Activated CD8-positive, alpha-beta memory T cell treated with anti-CD3 and anti-CD28 coated beads for 1 hour (primary cell): ENCODE measurements around the gene RNF169.
A peak's percentile ranks its signal among the peaks of the same experiment; 100 is the strongest.
"Not testable (repeated sequence)": the region's sequence is repeated elsewhere in the genome, so short reads cannot be mapped to it uniquely, and the experiment has no call there.

Experiments used
- DNase-seq, 2 donors: peaks; one replicate each; pipeline ENCODE4 v3.0.0-alpha.2; 2020; ENCODE audit warnings: low read depth in 1 of 2; ENCODE audit errors: extremely low read depth in 1 of 2

RNF169 gene

GRCh38 chr11:74726547-74727182, 22.0 kb upstream of the RNF169 start:
- peak in 1 of 2 donors; percentile 27 for DNase-seq

DNA sequence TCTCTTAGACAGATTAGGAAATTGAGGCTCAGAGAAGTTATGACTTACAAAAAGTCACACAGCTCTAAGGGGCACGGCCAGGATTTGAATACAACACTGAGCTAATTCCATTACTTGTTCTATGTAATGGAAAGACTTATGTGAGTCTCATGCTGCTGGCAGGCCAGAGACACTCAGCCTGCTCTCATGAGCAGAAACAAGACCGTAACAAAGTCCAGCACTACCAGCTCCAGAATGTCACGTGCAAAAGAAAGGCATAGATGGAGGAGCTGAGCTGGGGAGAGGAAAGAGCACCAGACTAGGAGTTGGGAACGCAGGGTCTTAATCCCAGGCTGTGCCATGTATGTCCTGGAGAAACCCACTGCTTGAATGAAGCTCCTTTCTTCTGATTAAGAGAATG, 19.3 kb upstream of the RNF169 start:
- no peak for DNase-seq

DNA sequence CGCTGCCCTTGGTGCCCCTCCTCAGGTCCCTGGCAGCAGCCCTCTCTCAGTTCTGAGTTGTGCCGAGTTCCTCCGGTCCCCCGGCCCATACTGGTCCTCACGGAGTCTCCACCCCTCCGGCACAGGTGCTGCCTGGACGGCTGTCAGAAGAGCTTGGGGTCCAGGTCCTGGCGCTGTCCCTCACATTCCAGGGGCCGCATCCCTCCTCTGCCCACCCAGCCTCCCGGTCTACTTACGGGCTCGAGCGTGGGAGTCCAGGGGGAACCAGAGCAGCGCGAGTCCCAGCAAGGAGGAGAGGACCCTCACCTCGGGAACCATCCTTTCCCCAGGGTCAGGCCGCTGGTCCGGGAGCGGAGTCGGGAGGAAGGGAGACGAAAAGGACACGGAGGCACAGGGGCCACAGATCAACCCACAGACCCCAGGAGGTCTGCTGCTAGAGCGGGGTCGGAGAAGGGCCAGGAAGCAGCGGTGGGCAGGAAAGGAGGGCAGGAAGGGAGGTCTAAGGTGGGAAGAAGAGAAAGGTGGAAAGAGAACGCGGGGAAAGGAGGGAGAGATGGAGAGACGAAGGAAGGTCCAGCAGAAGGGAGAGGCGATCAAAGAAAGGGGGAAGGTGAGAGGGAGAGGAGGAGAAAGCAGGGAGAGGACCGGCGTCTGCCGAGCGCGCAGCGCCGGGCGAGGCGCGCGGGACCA, 17.9 kb upstream of the RNF169 start:
- no peak for DNase-seq

- no peak for DNase-seq
Measured at GRCh38 chr11:74731301-74732094, 17.2 kb upstream of the RNF169 start, which contains the start of gene CHRDL2. Gene CHRDL2, minus strand, starts transcription at chr11:74731426. Its CDS starts 538 bp downstream, at chr11:74730888.

- DNase-seq: no peak
Measured at GRCh38 chr11:74734559-74734925, 14.1 kb upstream of the RNF169 start.

GRCh38 chr11:74735365-74735928, 13.2 kb upstream of the RNF169 start:
- DNase-seq: no peak

DNA sequence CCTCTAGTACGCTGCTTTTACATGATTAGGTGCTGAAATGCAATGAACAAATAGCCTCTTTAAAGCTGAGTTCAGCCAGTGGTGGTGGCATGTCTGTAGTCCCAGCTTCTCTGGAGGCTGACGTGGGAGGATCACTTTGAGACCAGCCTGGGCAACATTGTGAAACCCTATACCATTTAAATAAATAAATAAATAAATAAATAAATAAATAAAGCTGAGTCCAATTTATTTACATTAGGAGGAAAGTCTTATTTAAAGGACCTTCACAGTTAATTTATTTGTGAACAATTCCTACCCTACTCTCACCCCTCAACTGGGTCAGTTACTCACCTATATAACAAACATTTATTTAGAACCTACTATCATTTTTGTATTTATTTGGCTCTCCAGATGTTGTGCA, 12.6 kb upstream of the RNF169 start:
- DNase-seq: no peak

DNA sequence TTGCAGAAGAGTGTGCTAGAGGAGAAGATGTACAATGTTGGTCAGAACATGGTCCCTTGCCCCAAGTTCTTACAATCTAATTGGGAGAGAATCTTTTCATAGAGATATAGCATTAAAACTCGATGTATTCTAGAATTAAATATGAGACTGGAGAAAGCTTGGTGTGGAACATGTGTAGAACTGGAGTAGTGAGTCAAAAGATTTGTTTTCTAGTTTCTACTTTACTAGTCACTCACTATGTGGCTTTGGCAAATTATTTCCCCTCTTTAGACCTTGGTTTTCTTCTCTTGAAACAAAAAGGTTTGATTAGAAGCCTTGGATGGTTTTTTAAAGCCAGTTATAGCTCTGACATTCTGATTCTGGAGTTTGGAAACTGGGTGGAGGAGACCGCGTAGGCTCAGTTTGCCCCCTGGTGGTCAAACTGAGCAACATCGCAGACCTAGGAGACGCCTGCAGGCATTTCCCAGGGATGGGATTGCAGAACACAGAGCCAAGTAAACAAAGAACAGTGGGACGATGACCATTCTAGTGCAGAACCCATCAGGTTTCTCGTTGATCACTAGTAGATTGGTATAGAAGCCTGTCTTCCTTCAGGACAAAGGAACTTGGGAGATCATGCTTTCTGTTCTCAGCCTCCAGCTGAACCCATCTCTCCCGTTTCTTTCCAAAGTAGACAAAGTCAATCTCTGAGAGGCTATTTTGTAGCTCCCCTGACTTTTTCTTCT, 8.9 kb upstream of the RNF169 start:
- DNase-seq: peak in 1 of 2 donors; percentile 19

DNA sequence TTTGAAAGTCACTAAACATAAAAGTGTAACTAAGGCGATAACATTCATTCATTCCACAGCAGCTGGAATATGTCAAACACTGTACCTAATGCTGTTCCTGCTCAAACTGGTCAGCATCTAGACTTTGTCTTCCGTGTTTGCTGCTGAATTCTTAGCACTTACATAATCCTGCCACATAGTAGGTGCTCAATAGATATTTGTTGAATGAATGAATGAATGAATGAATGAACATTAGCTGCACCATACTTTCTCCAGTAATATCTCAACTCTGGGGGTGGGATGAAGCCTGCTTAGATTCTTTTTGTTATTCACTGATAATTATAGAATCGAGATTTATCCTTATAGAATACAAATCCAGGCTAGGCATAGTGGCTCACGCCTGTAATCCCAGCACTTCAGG, 6.6 kb upstream of the RNF169 start:
- DNase-seq: no peak

GRCh38 chr11:74743640-74744039, 5.0 kb upstream of the RNF169 start:
- no peak for DNase-seq

DNA sequence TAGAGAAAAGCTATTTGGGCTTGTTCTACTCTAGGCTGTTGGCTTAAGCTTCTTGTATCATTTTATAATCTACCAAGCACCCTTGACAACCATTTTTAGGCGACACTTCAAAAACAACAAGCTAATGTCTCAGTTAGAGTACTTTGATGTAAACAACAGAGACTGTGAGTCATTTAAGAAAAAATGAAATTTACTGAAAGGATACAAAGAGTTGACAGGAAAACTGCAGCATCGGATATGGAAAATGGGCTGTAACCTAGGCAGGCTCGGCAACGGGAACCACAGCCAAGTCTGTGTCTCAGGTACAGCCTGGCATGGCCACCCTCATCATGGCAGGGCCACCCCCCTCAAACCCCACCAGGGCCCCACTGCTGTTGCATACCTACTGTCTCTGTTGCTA, 4.4 kb upstream of the RNF169 start:
- DNase-seq: no peak

DNA sequence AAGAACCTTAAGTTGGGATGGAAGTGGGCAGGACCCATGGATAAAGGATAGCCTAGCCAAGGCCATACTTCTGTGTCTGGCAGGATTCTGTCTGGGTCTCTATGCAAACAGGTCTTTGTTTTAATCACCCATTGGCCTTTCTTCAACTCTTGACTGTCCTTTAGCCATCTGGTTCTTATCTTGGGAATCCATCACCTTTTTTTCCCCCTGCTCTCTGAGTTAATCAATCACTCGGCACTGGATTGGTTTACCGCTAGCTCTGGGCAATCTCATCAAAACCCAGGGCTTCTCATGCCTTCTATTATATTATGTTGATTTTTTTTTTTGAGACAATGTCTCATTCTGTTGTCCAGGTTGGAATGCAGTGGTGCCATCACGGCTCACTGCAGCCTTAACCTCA, 1.8 kb upstream of the RNF169 start:
- DNase-seq: no peak

- peak in 1 of 2 donors; percentile 33 for DNase-seq
Measured at GRCh38 chr11:74749127-74749964, 697 bp downstream of the RNF169 start.

GRCh38 chr11:74749965-74750296, 1.3 kb downstream of the RNF169 start:
- DNase-seq: no peak

GRCh38 chr11:74750598-74750997, 1.9 kb downstream of the RNF169 start:
- not testable (repeated sequence) for DNase-seq

GRCh38 chr11:74751303-74751702, 2.7 kb downstream of the RNF169 start:
- no peak for DNase-seq

DNA sequence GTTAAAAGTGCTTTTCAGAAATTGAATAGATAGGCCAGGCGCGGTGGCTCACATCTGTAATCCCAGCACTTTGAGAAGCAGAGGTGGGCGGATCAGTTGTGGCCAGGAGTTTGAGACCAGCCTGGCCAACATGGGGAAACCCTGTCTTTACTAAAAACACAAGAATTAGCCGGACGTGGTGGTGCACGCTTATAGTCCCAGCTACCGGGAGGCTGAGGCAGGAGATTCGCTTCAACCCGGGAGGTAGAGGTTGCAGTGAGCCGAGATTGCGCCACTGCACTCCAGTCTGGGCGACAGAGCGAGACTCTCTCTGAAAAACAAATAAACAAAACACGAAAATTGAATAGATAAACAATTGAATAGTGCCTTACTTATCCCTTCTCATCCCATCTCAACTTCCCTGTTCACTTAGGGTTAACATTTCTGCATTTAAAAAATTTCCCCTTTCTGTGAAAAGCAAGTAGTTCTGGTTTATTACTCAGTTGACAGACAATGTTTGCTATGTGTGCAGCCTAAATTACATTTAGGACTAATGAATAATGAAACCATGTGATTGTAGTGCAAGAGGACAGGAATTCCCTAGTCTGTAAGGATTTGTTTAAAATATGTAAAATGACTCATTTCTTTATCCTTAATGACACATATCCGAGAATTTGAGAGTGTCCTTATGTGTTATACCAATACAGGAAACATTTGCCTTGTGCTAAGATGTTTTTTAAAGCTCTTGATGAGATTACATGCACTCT, 6.0 kb downstream of the RNF169 start:
- no peak for DNase-seq

GRCh38 chr11:74755395-74755995, 6.8 kb downstream of the RNF169 start:
- no peak for DNase-seq

- no peak for DNase-seq
Measured at GRCh38 chr11:74756571-74756970, 7.9 kb downstream of the RNF169 start.
